ENCODE data around the gene ITGB3BP. TPM values are rescaled to one million over a fixed set of nuclear protein-coding genes. Genes with fewer than 3 reads are reported as not detected.
A peak's percentile ranks its signal among the peaks of the same experiment; 100 is the strongest.
"Not testable (repeated sequence)": the region's sequence is repeated elsewhere in the genome, so short reads cannot be mapped to it uniquely, and the experiment has no call there.

The ITGB3BP gene
- total RNA-seq, 1 experiment from 2014 or later = 31.0 TPM

DNA sequence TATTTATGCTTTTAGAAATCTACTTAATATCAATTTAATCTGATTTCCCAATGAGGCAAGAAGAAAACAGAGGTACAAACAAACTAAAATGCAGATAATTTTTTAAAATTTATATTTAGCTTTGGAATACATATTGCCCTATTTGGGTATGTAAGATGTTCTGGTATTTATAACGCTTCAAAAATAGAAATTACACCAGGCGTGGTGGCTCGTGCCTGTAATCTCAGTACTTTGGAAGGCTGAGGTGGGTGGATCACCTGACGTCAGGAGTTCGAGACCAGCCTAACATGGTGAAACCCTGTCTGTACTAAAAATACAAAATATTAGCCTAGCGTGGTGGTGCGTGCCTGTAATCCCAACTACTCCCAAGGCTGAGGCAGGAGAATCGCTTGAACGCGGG, 13.3 kb downstream of the ITGB3BP start:
- no peak for DNase-seq (ENCODE audit: low read depth)

GRCh38 chr1:63506782-63507181, 16.2 kb downstream of the ITGB3BP start:
- no peak for DNase-seq (ENCODE audit: low read depth)

GRCh38 chr1:63501256-63501655, 21.8 kb downstream of the ITGB3BP start:
- DNase-seq (ENCODE audit: low read depth) = no peak

DNA sequence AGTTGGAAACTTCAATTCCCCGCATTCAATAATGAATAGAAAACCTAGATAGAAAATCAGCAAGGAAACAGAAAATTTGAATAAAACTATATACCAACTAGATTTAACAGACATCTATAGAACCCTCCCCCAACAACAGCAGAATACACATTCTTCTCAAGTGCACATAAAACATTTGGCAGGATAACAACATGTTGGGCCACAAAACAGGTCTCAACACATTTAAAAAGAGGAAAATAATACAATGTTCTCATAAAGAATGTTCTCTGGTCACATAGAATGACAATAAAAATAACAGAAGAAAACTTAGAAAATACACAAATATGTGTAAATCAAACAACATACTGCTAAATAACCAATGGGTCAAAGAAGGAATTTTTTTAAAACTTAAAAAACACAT, 24.9 kb downstream of the ITGB3BP start:
- no peak for DNase-seq (ENCODE audit: low read depth)

DNA sequence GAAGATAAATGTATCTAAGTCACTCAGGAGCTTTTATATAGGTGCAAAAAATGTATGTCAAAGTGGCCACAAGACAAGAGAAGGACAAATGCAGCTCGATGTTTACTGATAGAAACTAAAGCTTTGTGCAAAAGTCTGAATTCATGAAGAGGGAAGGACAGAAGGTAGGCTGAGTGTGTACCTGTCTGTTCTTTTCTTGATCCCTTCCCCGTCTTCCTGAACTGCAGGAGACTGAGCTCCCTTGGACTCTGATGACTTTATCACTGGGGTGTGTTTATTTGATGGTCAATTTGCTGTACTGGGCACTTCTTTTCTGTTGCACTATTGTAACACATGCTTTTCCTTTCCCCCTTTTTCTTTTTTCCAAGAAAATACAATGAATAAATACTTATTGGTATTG, 25.4 kb downstream of the ITGB3BP start:
- DNase-seq (ENCODE audit: low read depth) = no peak

DNA sequence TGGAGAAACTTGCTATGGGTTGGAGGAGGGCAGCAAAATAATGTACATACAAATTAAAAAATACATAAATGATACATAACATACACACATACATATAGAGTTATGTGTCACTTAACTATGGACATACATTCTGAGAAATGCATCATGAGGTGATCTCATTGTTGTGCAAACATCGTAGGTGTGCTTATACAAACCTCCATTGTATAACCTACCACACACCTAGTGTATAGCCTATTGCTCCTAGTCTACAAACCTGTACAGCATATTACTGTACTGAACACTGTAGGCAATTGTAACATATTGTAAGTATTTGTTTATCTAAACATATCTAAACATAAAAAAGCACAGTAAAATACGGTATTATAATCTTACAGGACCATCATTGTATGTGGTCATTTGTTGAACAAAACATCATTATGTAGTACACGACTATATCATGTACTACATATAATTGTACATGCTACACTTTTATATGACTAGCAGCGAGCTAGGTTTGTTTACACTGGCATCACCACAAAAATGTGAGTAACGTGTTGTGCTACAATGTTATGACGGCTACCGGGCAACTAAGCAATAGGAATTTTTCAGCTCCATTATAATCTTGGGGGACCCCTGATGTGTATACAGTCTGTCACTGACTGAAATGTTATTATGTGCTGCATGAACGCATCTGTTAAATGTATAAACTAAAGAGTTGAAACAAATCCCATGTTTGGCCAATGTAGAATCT, 35.5 kb downstream of the ITGB3BP start:
- DNase-seq (ENCODE audit: low read depth) = no peak

- DNase-seq (ENCODE audit: low read depth) = no peak
Measured at GRCh38 chr1:63486629-63487028, 36.4 kb downstream of the ITGB3BP start.

DNA sequence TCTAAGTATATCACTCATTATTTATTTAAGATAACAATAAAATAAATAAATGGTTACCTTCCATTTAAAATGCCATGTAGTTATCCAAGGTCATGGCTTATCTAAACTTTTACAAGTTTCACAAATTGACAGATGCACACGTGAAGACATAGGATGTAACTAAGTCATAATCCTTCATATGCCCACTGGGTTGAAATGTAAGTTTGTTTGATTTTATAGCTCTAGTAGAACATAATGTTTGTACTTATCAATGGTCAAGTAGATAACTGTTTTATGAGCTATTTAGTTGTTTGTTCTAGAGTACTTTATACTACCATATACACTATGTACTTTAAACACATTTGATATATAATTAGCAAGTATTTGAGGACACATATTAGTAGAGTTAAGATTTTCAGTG, 43.0 kb downstream of the ITGB3BP start:
- DNase-seq (ENCODE audit: low read depth) = no peak

DNA sequence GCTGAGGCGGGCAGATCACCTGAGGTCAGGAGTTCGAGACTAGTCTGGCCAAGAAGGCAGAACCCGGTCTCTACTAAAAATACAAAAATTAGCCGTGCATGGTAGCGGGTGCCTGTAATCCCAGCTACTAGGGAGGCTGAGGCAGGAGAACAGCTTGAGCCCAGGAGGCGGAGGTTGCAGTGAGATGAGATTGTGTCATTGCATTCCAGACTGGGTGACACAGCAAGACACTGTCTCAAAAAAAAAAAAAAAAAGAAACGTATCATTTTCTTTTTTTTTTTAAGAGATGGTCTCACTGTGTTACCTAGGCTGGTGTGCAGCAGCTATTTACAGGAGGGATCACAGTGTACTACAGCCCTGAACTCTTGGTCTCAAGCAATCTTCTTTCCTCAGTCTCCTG, 47.3 kb downstream of the ITGB3BP start:
- peak; percentile 25 for DNase-seq (ENCODE audit: low read depth)

DNA sequence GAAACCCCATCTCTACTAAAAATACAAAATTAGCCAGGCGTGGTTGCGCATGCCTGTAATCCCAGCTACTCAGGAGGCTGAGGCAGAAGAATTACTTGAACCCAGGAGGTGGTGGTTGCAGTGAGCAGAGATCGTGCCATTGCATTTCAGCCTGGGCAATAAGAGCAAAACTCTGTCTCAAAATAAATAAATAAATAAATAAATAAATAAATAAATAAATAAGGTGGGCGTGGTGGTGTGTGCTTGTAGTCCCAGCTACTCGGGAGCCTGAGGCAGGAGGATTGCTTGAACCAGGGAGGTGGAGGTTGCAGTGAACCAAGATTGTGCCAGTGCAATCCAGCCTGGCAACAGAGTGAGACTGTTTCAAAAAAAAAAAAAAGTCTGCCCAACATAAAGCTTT, 54.3 kb downstream of the ITGB3BP start:
- DNase-seq (ENCODE audit: low read depth) = not testable (repeated sequence)

DNA sequence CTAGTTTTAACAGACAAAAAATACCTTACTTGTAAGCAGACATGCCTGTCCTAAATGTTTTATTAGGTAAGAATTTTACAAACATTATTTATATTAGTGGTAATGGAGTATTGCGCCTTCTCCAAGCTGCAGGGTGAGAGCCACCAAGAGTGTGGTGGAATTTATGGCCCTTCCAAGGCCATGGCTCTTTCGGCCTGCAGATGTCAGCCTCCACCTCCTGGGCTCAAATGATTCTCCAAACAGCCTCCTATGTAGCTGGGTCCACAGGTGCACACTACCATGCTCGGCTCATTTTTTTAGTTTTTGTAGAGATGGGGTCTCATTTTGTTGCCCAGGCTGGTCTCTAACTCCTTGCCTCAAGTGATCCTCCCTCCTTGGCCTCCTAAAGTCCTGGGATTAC, 56.3 kb downstream of the ITGB3BP start:
- peak; percentile 1 for DNase-seq (ENCODE audit: low read depth)

DNA sequence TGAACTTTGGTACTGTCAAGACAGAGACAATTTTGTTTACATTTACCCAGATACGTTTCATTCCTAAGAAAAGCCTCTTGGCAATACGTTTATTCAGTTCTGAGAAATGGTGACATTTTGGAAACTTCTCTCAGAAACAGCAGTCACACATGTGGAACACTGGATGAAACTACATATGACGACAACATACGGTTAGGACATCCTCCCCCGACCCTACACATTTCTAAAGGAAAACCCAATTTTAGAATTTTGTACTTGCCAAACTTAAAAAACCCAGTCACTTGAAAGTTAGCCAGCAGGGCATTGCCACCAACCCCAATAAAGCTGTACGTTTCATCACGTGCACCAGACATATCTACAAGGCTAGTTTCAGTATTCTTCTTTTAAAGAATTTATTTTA, 56.8 kb downstream of the ITGB3BP start:
- no peak for DNase-seq (ENCODE audit: low read depth)

GRCh38 chr1:63463248-63463647, 59.8 kb downstream of the ITGB3BP start:
- peak; percentile 67 for DNase-seq (ENCODE audit: low read depth)

- no peak for DNase-seq (ENCODE audit: low read depth)
Measured at GRCh38 chr1:63461661-63462230, 61.3 kb downstream of the ITGB3BP start.

- DNase-seq (ENCODE audit: low read depth) = no peak
Measured at GRCh38 chr1:63458750-63459149, 64.3 kb downstream of the ITGB3BP start.

- DNase-seq (ENCODE audit: low read depth) = no peak
Measured at GRCh38 chr1:63454269-63454668, 68.8 kb downstream of the ITGB3BP start.

DNA sequence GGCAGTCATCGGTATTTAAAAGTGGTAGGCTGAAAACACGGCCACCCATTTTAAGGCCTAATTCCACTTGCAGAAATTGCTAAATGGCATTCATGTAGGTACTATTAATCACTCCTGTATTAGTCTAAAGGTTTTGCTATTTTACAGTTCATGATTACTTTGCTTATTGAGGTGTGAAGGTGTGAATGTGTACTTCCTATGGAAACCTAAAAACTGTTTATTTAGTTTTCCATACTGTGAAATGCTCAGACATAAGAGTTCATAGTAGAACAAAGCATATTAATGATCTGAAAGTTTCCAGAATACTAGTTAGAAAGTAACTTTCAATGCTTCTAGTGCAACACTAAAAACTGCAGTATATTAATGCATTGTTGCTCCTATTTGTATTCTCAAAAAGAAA, 69.8 kb downstream of the ITGB3BP start:
- DNase-seq (ENCODE audit: low read depth) = no peak

- DNase-seq (ENCODE audit: low read depth) = no peak
Measured at GRCh38 chr1:63450416-63450815, 72.6 kb downstream of the ITGB3BP start.

DNA sequence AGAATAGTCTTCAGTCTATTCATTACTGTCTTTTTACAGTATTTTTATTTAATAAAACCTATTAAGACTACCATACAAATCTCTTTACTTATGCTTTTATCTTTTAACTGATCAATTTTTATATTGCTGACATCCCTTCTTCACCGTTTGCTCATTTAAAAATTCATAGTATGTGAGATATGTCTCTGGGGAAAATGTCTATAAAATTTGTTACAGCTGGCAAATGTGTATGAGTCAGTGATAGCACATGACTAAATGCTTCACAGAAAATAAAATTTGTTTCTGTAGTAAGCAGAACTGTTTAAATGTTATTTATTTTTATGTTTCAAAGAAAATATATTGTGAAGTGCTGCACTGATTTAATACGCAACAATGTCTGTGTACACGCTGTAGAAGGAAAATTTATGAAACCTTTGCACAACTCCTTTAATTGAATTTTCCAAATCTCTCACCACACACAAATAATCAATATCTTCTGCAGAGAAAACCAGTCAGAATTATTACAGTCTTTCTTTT, 74.2 kb downstream of the ITGB3BP start:
- DNase-seq (ENCODE audit: low read depth) = no peak

GRCh38 chr1:63442141-63442475, 80.9 kb downstream of the ITGB3BP start:
- no peak for DNase-seq (ENCODE audit: low read depth)

GRCh38 chr1:63435161-63435560, 87.9 kb downstream of the ITGB3BP start:
- no peak for DNase-seq (ENCODE audit: low read depth)

DNA sequence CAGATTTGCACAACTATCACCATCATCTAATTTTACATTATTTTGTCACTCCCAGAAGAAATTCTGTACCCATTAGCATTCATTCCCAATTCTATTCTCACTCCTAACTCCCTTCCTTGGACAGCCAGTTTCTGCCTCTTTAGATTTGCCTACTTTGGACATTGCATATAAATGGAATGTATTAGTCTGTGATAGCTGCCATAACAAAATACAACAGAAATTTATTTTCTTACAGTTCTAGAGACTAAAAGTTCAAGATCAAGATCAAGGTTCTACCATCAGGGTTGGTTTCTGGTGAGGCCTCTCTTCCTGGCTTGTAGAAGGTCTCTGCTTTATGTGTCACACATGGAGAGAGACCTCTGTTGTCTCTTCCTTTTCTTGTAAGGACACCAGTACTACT, 93.7 kb downstream of the ITGB3BP start:
- no peak for DNase-seq (ENCODE audit: low read depth)

DNA sequence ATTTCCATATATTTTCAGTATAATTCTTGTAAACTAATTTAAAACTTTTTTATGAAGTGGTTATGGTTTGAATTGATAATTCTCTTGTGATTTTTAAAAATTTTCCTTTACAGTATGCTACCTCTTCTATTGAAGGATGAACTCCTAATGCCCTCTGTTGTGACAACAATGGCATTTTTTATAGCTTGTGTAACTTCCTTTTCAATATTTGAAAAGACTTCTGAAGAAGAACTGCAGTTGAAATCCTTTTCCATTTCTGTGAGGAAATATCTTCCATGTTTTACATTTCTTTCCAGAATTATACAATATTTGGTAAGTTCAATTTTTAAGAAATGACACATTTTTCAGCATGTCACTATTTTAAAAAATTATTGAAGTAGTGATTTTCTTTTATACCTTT, 94.2 kb downstream of the ITGB3BP start:
- no peak for DNase-seq (ENCODE audit: low read depth)
